Kidney epithelial cell (primary cell): ENCODE results near the gene C19orf67. TPM values are rescaled to one million over a fixed set of nuclear protein-coding genes. Genes with fewer than 3 reads are reported as not detected.

Experiments used
- DNase-seq: peaks from one replicate; pipeline ENCODE4 v3.0.0-alpha.2; 2010; ENCODE audit warnings: low read depth
- H3K27me3 ChIP-seq: 2 replicates; pipeline ENCODE4 v1.6.0; 2011; ENCODE audit warnings: low read length; ENCODE audit not compliant: control insufficient read depth, insufficient read depth
- H3K36me3 ChIP-seq: 2 replicates; pipeline ENCODE4 v1.5.1; 2011; ENCODE audit warnings: low read length; ENCODE audit not compliant: control insufficient read depth, insufficient read depth
- H3K4me3 ChIP-seq: 2 replicates; pipeline ENCODE4 v1.5.1; 2011; ENCODE audit warnings: low read depth, mild to moderate bottlenecking, control low read depth, low read length
- total RNA-seq: library from RNA; depleted of rRNA; stranded (reverse); fragments of >200 nt; gene quantifications from 2 replicates; pipeline ENCODE4 v1.2.3, GENCODE V29; 2015
- TF ChIP-seq, protein P1 (sequence below): IDR thresholded peaks from 2 replicates; pipeline ENCODE4 v1.5.1; 2011; ENCODE audit warnings: mild to moderate bottlenecking, moderate library complexity, low read length, control low read depth, inconsistent platforms; ENCODE audit not compliant: insufficient read depth, poor library complexity, severe bottlenecking

The C19orf67 gene
- total RNA-seq, 1 donor from 2014 or later = not detected

DNA sequence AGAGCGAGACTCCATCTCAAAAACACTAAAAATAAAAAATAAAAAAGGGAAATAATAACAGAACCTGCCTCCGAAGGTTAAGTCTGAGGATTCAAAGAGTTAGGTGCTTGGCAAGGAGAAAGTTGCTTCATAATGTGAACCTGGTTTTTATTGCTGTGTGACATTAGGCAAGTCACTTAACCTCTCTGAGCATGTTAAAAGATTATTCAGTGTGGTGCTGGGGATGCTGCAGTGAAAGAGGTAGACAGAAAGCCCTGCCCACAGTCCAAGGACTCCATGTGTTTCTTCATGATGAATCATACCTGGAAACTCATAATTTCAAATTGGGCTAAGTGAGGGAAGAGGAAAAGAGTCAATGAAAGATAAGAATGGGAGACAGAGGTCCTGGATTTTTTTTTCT, 51.6 kb downstream of the C19orf67 start:
- Histone ChIP-seq H3K36me3 (no peaks in the 10 kb centered on the region), H3K27me3 (peaks cover 4% of the 10 kb centered on the region), H3K4me3 (no peak overlapping the region)
- TF ChIP-seq, protein P1, sequence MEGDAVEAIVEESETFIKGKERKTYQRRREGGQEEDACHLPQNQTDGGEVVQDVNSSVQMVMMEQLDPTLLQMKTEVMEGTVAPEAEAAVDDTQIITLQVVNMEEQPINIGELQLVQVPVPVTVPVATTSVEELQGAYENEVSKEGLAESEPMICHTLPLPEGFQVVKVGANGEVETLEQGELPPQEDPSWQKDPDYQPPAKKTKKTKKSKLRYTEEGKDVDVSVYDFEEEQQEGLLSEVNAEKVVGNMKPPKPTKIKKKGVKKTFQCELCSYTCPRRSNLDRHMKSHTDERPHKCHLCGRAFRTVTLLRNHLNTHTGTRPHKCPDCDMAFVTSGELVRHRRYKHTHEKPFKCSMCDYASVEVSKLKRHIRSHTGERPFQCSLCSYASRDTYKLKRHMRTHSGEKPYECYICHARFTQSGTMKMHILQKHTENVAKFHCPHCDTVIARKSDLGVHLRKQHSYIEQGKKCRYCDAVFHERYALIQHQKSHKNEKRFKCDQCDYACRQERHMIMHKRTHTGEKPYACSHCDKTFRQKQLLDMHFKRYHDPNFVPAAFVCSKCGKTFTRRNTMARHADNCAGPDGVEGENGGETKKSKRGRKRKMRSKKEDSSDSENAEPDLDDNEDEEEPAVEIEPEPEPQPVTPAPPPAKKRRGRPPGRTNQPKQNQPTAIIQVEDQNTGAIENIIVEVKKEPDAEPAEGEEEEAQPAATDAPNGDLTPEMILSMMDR = no peak
- DNase-seq = no peak

DNA sequence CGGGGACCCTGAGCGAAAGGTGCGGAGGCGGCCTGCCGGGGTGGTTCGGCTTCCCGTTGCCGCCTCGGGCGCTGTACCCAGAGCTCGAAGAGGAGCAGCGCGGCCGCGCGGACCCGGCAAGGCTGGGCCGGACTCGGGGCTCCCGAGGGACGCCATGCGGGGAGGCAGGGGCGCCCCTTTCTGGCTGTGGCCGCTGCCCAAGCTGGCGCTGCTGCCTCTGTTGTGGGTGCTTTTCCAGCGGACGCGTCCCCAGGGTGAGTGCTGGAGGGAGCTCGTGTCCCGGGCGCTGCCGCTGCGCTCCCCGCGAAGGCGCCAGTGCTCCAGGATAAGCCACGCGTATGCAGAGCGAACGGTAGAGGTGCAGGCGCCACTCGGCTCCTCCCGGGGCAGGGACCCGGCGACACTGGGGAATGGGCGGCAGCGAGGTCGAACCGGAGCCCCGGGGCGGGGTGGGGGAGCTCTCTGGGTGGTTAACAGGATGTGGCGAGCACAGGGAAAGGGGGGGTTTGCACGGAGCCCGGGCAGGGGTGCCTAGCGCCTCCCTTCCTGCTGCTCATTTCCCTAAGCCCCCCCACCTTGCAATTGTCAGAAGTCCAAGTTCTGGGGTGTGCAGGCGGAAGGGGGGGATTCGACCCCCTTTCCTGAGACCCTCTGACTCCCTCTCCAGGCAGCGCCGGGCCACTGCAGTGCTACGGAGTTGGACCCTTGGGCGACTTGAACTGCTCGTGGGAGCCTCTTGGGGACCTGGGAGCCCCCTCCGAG, 53.7 kb downstream of the C19orf67 start, which contains the start of gene IL27RA:
Gene IL27RA, plus strand, starts transcription at position 44 of the 762 bp plus-strand sequence. Its CDS starts 111 bp downstream, at position 155.
- no peaks in the 10 kb centered on the region for H3K36me3 ChIP-seq
- TF ChIP-seq, protein P1 = peak; percentile 87
- no peak for DNase-seq
- peaks cover 8% of the 10 kb centered on the region for H3K27me3 ChIP-seq
- peak within 1 kb of the TSS; percentile 50 for H3K4me3 ChIP-seq

Other genes with a start within 250 kb of the C19orf67 start
- 0.68 TPM in 1 of 2 replicates, not detected in the other for gene NANOS3, start 208.6 kb downstream of the C19orf67 start, total RNA-seq
- gene BRME1, start 179.7 kb downstream of the C19orf67 start, total RNA-seq = 1.7 and 2.5 TPM in 2 replicates
- gene CC2D1A, start 179.6 kb downstream of the C19orf67 start, total RNA-seq = 26.5 and 32.0 TPM in 2 replicates
- not detected in 2 replicates for gene PODNL1, start 147.4 kb downstream of the C19orf67 start, total RNA-seq
- 23.7 and 37.2 TPM in 2 replicates for gene DCAF15, start 133.3 kb downstream of the C19orf67 start, total RNA-seq
- gene RFX1, start 79.5 kb downstream of the C19orf67 start, total RNA-seq = 6.8 and 7.0 TPM in 2 replicates
- gene RLN3, start 57.6 kb downstream of the C19orf67 start, total RNA-seq = not detected in 2 replicates
- 4.1 and 7.5 TPM in 2 replicates for gene IL27RA, start 54.0 kb downstream of the C19orf67 start, total RNA-seq
- not detected in 2 replicates for gene PALM3, start 23.7 kb downstream of the C19orf67 start, total RNA-seq
- gene MISP3, start 13.0 kb downstream of the C19orf67 start, total RNA-seq = 0.68 and 1.5 TPM in 2 replicates
- 21.8 and 42.0 TPM in 2 replicates for gene SAMD1, start 5.0 kb upstream of the C19orf67 start, total RNA-seq
- 37.3 and 44.5 TPM in 2 replicates for gene PRKACA, start 32.0 kb upstream of the C19orf67 start, total RNA-seq
- 4.4 and 5.7 TPM in 2 replicates for gene ASF1B, start 50.8 kb upstream of the C19orf67 start, total RNA-seq
- gene ADGRL1, start 120.4 kb upstream of the C19orf67 start, total RNA-seq = 15.0 and 20.6 TPM in 2 replicates